Measurements from ENCODE around the gene P2RY6. TPM values are rescaled to one million over a fixed set of nuclear protein-coding genes. Genes with fewer than 3 reads are reported as not detected.

P2RY6 gene
- total and polyA plus RNA-seq, 10 of the 15 experiments (the other 5 are each of a cell fraction or from before 2014, with no cell fraction given): 0.05 to 0.90 (median 0.22) TPM; not detected in 4

DNA sequence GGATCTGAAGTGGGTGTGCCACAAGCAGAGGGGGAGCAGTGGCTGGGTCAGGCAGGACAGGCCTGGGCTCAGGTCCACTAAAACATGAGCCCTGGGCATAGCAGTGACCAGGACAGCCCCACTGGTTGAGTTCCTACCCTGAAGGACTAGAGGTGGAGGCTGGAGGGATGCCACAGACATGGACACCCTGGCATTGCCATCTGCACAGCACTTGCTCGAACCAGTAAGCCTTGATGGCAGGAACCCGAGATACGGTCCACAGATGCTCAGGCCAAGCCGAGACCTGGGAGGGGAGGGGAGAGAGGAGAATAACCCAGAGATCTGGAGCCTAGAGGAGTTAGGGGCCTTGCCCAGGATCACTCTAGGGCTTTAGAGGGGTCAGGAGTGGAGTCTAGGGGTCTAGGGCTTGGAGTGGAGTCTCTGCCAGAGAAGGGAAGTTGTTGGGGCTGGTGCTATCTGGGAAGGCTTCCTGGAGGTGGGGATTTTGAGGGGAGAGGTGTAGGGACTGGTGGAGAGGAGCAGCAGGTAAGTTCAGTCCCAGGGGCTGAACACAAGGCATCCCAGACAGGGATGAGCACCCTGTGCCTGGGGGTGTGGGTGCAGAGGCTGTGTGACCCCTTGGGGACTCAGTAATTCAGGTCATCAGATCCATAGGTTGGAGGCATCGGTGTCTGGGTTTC lies 73.5 kb downstream of the P2RY6 start:
- H3K27me3 ChIP-seq (replicated peaks in 1 of 2; ENCODE audit: control insufficient read depth in 2 of 2, insufficient read depth in 2 of 2, low read length in 1 of 2): no peaks in the 10 kb centered on the region
- H3K9me3 ChIP-seq (replicated peaks; ENCODE audit: control insufficient read depth, insufficient read depth, low read length): no peaks in the 10 kb centered on the region
- POLR2A ChIA-PET: no interaction called here
- H3K4me2 ChIP-seq (ENCODE audit: control insufficient read depth, insufficient read depth): no peak overlapping the region
- RAD21 ChIA-PET (ENCODE audit: unreplicated experiment): interaction anchor here (1.5 kb wide), 1 partner anchor 317 kb away, joined by 5 read pairs; no protein-coding TSS in a partner anchor
- 60% methylated on average over 5 of the region's 5 CpGs for WGBS (ENCODE audit: insufficient coverage, insufficient replicate concordance, low lambda C conversion rate, missing lambda C conversion rate)
- no peaks in the 10 kb centered on the region; a peak in 1 of 4 replicates for H3K36me3 ChIP-seq (ENCODE audit: control insufficient read depth in 2 of 2, insufficient read depth in 2 of 2, low read length in 1 of 2)
- no TSS peak for BruUV-seq (replicated peaks)
- no peak overlapping the region for H3K4me3 ChIP-seq
- H3K4me1 ChIP-seq (ENCODE audit: control insufficient read depth, insufficient read depth, low read length): no peaks in the 10 kb centered on the region
- no peak overlapping the region for H3K27ac ChIP-seq (ENCODE audit: control insufficient read depth, insufficient read depth)
- H4K20me1 ChIP-seq (ENCODE audit: control insufficient read depth, insufficient read depth): no peaks in the 10 kb centered on the region
- in situ Hi-C loops (cut with MboI) (no loop called here), intact Hi-C loops (cut with micrococcal nuclease; ENCODE audit: unreplicated experiment) (no loop called here)
- H3K79me2 ChIP-seq (ENCODE audit: control insufficient read depth, insufficient read depth, low read length): no peaks in the 10 kb centered on the region
- FAIRE-seq (no peak), DNase-seq (ENCODE audit: low read depth, low spot score) (no peak), ATAC-seq (no peak)
- no peak overlapping the region for H3K9ac ChIP-seq (ENCODE audit: control insufficient read depth, insufficient read depth, low read length)
- SMC1A ChIA-PET (ENCODE audit: uncharacterized antibody, unreplicated experiment): no interaction called here
- CTCF ChIA-PET: no interaction called here
- TF ChIP-seq IRF4 (IDR thresholded peaks at IDR 0.05; ENCODE audit: low read depth, low read length) (no peak), NR2F1 (conservative IDR thresholded peaks at IDR 0.05) (no peak), MXI1 (IDR thresholded peaks at IDR 0.05; ENCODE audit: low read depth, low read length) (no peak), ETV6 (conservative IDR thresholded peaks at IDR 0.05 in 1 of 2, IDR thresholded peaks at IDR 0.05 in 1 of 2; ENCODE audit: borderline replicate concordance in 1 of 2, low read depth in 1 of 2) (no peak), SMAD5 (IDR thresholded peaks at IDR 0.05; ENCODE audit: low read depth) (no peak), CREM (IDR thresholded peaks at IDR 0.05; ENCODE audit: low read depth) (no peak), CREB1 (IDR thresholded peaks at IDR 0.05; ENCODE audit: low read depth) (no peak), TAF1 (IDR thresholded peaks at IDR 0.05; ENCODE audit: borderline replicate concordance, low read depth, low read length) (no peak)
- TF ChIP-seq, protein P1, sequence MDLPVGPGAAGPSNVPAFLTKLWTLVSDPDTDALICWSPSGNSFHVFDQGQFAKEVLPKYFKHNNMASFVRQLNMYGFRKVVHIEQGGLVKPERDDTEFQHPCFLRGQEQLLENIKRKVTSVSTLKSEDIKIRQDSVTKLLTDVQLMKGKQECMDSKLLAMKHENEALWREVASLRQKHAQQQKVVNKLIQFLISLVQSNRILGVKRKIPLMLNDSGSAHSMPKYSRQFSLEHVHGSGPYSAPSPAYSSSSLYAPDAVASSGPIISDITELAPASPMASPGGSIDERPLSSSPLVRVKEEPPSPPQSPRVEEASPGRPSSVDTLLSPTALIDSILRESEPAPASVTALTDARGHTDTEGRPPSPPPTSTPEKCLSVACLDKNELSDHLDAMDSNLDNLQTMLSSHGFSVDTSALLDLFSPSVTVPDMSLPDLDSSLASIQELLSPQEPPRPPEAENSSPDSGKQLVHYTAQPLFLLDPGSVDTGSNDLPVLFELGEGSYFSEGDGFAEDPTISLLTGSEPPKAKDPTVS (IDR thresholded peaks at IDR 0.05; ENCODE audit: low read depth, low read length): no peak
- no peak overlapping the region for H2AFZ ChIP-seq (ENCODE audit: control insufficient read depth, low read depth, low read length)
